SK-N-SH (cell line): ENCODE results near the gene STK16. TPM values are rescaled to one million over a fixed set of nuclear protein-coding genes. Genes with fewer than 3 reads are reported as not detected.
A peak's percentile ranks its signal among the peaks of the same experiment; 100 is the strongest.

Experiments
- CTCF ChIA-PET: fragments of 300-600, 350-600 bp; formaldehyde crosslinking; extraction: SDS; loops from one replicate; lab custom pipeline; 2021; lab: Yijun Ruan, JAX
- POLR2A ChIA-PET: fragments of 350-600 bp; sonication (Branson Sonifier 250); formaldehyde crosslinking; extraction: SDS; loops from one replicate; lab custom pipeline; 2020; ENCODE audit warnings: antibody characterized with exemption, inconsistent platforms; lab: Yijun Ruan, JAX
- DNase-seq: peaks from one replicate; pipeline ENCODE4 v3.0.0; 2012
- H2AFZ ChIP-seq: fragments of 200-600 bp; sonication (generic); 2 replicates; pipeline ENCODE4 v1.8.1; 2016; ENCODE audit warnings: antibody characterized with exemption, mild to moderate bottlenecking, low read depth
- H3F3A ChIP-seq: fragments of 200-600 bp; sonication (generic); replicated peaks from 2 replicates; pipeline ENCODE3; 2016; ENCODE audit warnings: antibody characterized with exemption, mild to moderate bottlenecking; ENCODE audit not compliant: insufficient read depth
- H3K27ac ChIP-seq, 2 experiments: fragments of 200-500 bp in 1 of 2; fragments of 200-600 bp in 1 of 2; sonication (Bioruptor generic) in 1 of 2; sonication (generic), shearing (Covaris generic) in 1 of 2; 2 replicates each; pipeline versions ENCODE4 v1.5.1 to v1.6.1; 2014 to 2016; ENCODE audit warnings: low read depth in 2 of 2, inconsistent platforms in 1 of 2, low read length in 1 of 2, mild to moderate bottlenecking in 1 of 2, mixed read lengths in 1 of 2
- H3K27me3 ChIP-seq: fragments of 200-600 bp; sonication (generic), shearing (Covaris generic); 2 replicates; pipeline ENCODE4 v1.6.1; 2016; ENCODE audit warnings: mixed run types; ENCODE audit not compliant: insufficient read depth
- H3K36me3 ChIP-seq, 2 experiments: fragments of 200-500 bp in 1 of 2; fragments of 200-600 bp in 1 of 2; sonication (Bioruptor generic) in 1 of 2; sonication (generic) in 1 of 2; replicated peaks in 1 of 2; 2 replicates each; pipeline versions ENCODE3 to v1.5.1; 2014 to 2016; ENCODE audit warnings: low read length in 1 of 2, mild to moderate bottlenecking in 1 of 2; ENCODE audit not compliant: insufficient read depth in 2 of 2, control insufficient read depth in 1 of 2
- H3K4me1 ChIP-seq, 2 experiments: fragments of 200-500 bp in 1 of 2; fragments of 200-600 bp in 1 of 2; sonication (Bioruptor generic) in 1 of 2; sonication (generic), shearing (Covaris generic) in 1 of 2; 2 replicates each; pipeline versions ENCODE4 v1.5.1 to v1.6.1; 2014 to 2016; ENCODE audit warnings: low read depth in 1 of 2, low read length in 1 of 2, mixed run types in 1 of 2; ENCODE audit not compliant: insufficient read depth in 2 of 2, control insufficient read depth in 1 of 2
- H3K4me2 ChIP-seq: fragments of 200-600 bp; sonication (generic), shearing (Covaris generic); 2 replicates; pipeline ENCODE4 v1.6.1; 2017; ENCODE audit warnings: mixed run types
- H3K4me3 ChIP-seq, 2 experiments: fragments of 200-500 bp in 1 of 2; fragments of 200-600 bp in 1 of 2; sonication (Bioruptor generic) in 1 of 2; sonication (generic), shearing (Covaris generic) in 1 of 2; 2 replicates each; pipeline versions ENCODE4 v1.5.1 to v1.8.1; 2014 to 2016; ENCODE audit warnings: low read depth in 2 of 2, inconsistent platforms in 1 of 2, low read length in 1 of 2, mild to moderate bottlenecking in 1 of 2, mixed read lengths in 1 of 2, moderate library complexity in 1 of 2
- H3K79me2 ChIP-seq: fragments of 200-600 bp; sonication (generic); 2 replicates; pipeline ENCODE4 v1.8.1; 2017; ENCODE audit warnings: mild to moderate bottlenecking; ENCODE audit not compliant: insufficient read depth
- H3K9ac ChIP-seq: fragments of 200-600 bp; sonication (generic); 2 replicates; pipeline ENCODE4 v1.6.1; 2017; ENCODE audit warnings: mixed run types
- H3K9me2 ChIP-seq: fragments of 200-600 bp; sonication (generic); 2 replicates; pipeline ENCODE4 v1.6.1; 2017; ENCODE audit warnings: mixed run types
- H3K9me3 ChIP-seq: fragments of 200-600 bp; sonication (generic); 2 replicates; pipeline ENCODE4 v1.6.1; 2017; ENCODE audit warnings: mixed run types, mild to moderate bottlenecking, moderate library complexity
- H4K20me1 ChIP-seq: fragments of 200-600 bp; sonication (generic); 2 replicates; pipeline ENCODE4 v1.6.1; 2017; ENCODE audit warnings: mild to moderate bottlenecking, mixed run types; ENCODE audit not compliant: insufficient read depth
- CHD2 ChIP-seq: fragments of 150-350 bp; IDR thresholded peaks from 2 replicates; pipeline ENCODE4 v1.6.1; 2018; ENCODE audit warnings: low read length; ENCODE audit not compliant: partially characterized antibody
- CTCF ChIP-seq: fragments of 200-600 bp; sonication (generic); IDR thresholded peaks from 2 replicates; pipeline ENCODE4 v1.6.1; 2017; ENCODE audit warnings: antibody characterized with exemption, mild to moderate bottlenecking, moderate library complexity
- ELF1 ChIP-seq: IDR thresholded peaks from 2 replicates; pipeline ENCODE4 v1.4.0; 2012
- EP300 ChIP-seq, 2 experiments: IDR thresholded peaks; 2 replicates each; pipeline versions ENCODE4 v1.4.0 to v1.6.1; 2012; ENCODE audit warnings: borderline replicate concordance in 1 of 2, low read depth in 1 of 2, low read length in 1 of 2
- EZH2phosphoT487 ChIP-seq: fragments of 200-600 bp; sonication (generic); IDR thresholded peaks from 2 replicates; pipeline ENCODE4 v1.6.1; 2017; ENCODE audit warnings: low read depth, mixed run types, mild to moderate bottlenecking, antibody characterized with exemption, moderate library complexity, borderline replicate concordance
- FOSL2 ChIP-seq: IDR thresholded peaks from 2 replicates; pipeline ENCODE4 v1.4.0; 2012; ENCODE audit warnings: low read depth, mild to moderate bottlenecking, moderate library complexity, borderline replicate concordance
- FOXJ3 ChIP-seq: sonication (generic); formaldehyde crosslinking; IDR thresholded peaks from 2 replicates; pipeline ENCODE4 v1.5.1; 2020; ENCODE audit warnings: mild to moderate bottlenecking, missing genetic modification reagents
- GATA2 ChIP-seq: sonication (generic); formaldehyde crosslinking; IDR thresholded peaks from 2 replicates; pipeline ENCODE4 v1.5.0; 2020; ENCODE audit warnings: mild to moderate bottlenecking, missing genetic modification reagents
- IRF3 ChIP-seq: fragments of 150-350 bp; IDR thresholded peaks from 2 replicates; pipeline ENCODE4 v1.6.1; 2016; ENCODE audit warnings: mild to moderate bottlenecking, low read depth, low read length
- JUND ChIP-seq: IDR thresholded peaks from 2 replicates; pipeline ENCODE4 v1.4.0; 2012
- MAX ChIP-seq: IDR thresholded peaks from 2 replicates; pipeline ENCODE4 v1.4.0; 2012; ENCODE audit warnings: low read depth
- MEF2A ChIP-seq: IDR thresholded peaks from 2 replicates; pipeline ENCODE4 v1.4.0; 2012; ENCODE audit warnings: low read depth, borderline replicate concordance
- MXI1 ChIP-seq: IDR thresholded peaks from 2 replicates; pipeline ENCODE4 v1.6.1; 2012; ENCODE audit warnings: mild to moderate bottlenecking, low read depth, low read length, improper control_type of control experiment
- NFIC ChIP-seq: IDR thresholded peaks from 2 replicates; pipeline ENCODE4 v1.4.0; 2012; ENCODE audit warnings: borderline replicate concordance
- NRF1 ChIP-seq: IDR thresholded peaks from 2 replicates; pipeline ENCODE4 v1.6.1; 2012; ENCODE audit warnings: low read depth, mild to moderate bottlenecking, low read length
- POLR2AphosphoS5 ChIP-seq: IDR thresholded peaks from 2 replicates; pipeline ENCODE4 v1.6.1; 2012; ENCODE audit warnings: low read depth, low read length
- RAD21 ChIP-seq: IDR thresholded peaks from 2 replicates; pipeline ENCODE4 v1.6.1; 2012; ENCODE audit warnings: mild to moderate bottlenecking, low read length
- RFX5 ChIP-seq: IDR thresholded peaks from 2 replicates; pipeline ENCODE4 v1.6.1; 2012; ENCODE audit warnings: mild to moderate bottlenecking, improper control_type of control experiment, low read length
- RXRA ChIP-seq: IDR thresholded peaks from 2 replicates; pipeline ENCODE4 v1.4.0; 2012; ENCODE audit warnings: low read depth, mild to moderate bottlenecking, borderline replicate concordance
- SIN3A ChIP-seq: IDR thresholded peaks from 2 replicates; pipeline ENCODE4 v1.6.1; 2012; ENCODE audit warnings: low read depth, mild to moderate bottlenecking, low read length, moderate library complexity, borderline replicate concordance
- SMC3 ChIP-seq: IDR thresholded peaks from 2 replicates; pipeline ENCODE4 v1.6.1; 2012; ENCODE audit warnings: low read depth, low read length, improper control_type of control experiment
- TAF1 ChIP-seq: IDR thresholded peaks from 2 replicates; pipeline ENCODE4 v1.6.1; 2012; ENCODE audit warnings: low read depth, mild to moderate bottlenecking, low read length, moderate library complexity, borderline replicate concordance
- TCF12 ChIP-seq: IDR thresholded peaks from 2 replicates; pipeline ENCODE4 v1.4.0; 2012
- TEAD4 ChIP-seq: IDR thresholded peaks from 2 replicates; pipeline ENCODE4 v1.4.0; 2012; ENCODE audit warnings: mild to moderate bottlenecking, borderline replicate concordance; ENCODE audit not compliant: insufficient read depth
- USF1 ChIP-seq: IDR thresholded peaks from 2 replicates; pipeline ENCODE4 v1.4.0; 2012; ENCODE audit warnings: low read depth, borderline replicate concordance
- USF2 ChIP-seq: fragments of 150-350 bp; IDR thresholded peaks from 2 replicates; pipeline ENCODE4 v1.6.1; 2017; ENCODE audit warnings: antibody characterized with exemption, low read length, low read depth, borderline replicate concordance
- YY1 ChIP-seq: IDR thresholded peaks from 2 replicates; pipeline ENCODE4 v1.4.0; 2012; ENCODE audit warnings: low read depth, mild to moderate bottlenecking
- WGBS: methylation state at CpG from one replicate; pipeline ENCODE4 v1.1.6; 2017; ENCODE audit warnings: low lambda C conversion rate; 5-methylcytosine and 5-hydroxymethylcytosine counted together
- polyA plus RNA-seq, 3 experiments: library from polyadenylated mRNA; depleted of rRNA; stranded (reverse); fragments of >200 nt; gene quantifications; 2 replicates each; pipeline ENCODE4 v1.2.3, GENCODE V29; 2012

STK16 gene
- polyA plus RNA-seq, 1 of the 3 experiments (the other 2 are of a cell fraction) = 57.6 TPM

- DNase-seq = peak; percentile 98
- Histone ChIP-seq H3K9ac (peak within 1 kb of the TSS; percentile 70), H2AFZ (peak within 1 kb of the TSS; percentile 56; the same call in 1 of the 2 replicates), H4K20me1 (no peaks in the 10 kb centered on the region), H3F3A (peaks cover 27% of the 10 kb centered on the region), H3K9me3 (no peaks in the 10 kb centered on the region), H3K4me1 (peaks cover 5 to 30% of the 10 kb centered on the region in 2 experiments; a peak in 3 of 4 replicates), H3K9me2 (no peaks in the 10 kb centered on the region), H3K4me3 (peak within 1 kb of the TSS; percentile 60 to 70), H3K4me2 (peak within 1 kb of the TSS; percentile 100), H3K79me2 (no peaks in the 10 kb centered on the region), H3K27me3 (no peaks in the 10 kb centered on the region), H3K36me3 (peaks cover 21 to 52% of the 10 kb centered on the region in 2 experiments), H3K27ac (peak within 1 kb of the TSS; percentile 87 to 99)
- POLR2A ChIA-PET = interaction anchor here (0.9 to 4.0 kb wide), 10 partner anchors 11 to 76 kb away, joined by 3 to 52 read pairs (median 6); partner anchors contain the start of genes ANKZF1, ATG9A, CNPPD1 and DNAJB2
- 53% methylated on average over 20 of the region's 71 CpGs for WGBS
- CTCF ChIA-PET = interaction anchor here (0.8 to 4.7 kb wide), 12 partner anchors 10 to 223 kb away, joined by 3 to 26 read pairs (median 4); partner anchors contain the start of genes ANKZF1, ATG9A, DNAJB2 and NHEJ1
- TF ChIP-seq MAX (peak; percentile 93), NRF1 (peak; percentile 46), RXRA (no peak), ELF1 (no peak), EP300 (IDR thresholded peaks at IDR 0.05; ENCODE audit: borderline replicate concordance in 1 of 2, low read depth in 1 of 2, low read length in 1 of 2) (no peak), MXI1 (peak; percentile 93), GATA2 (CRISPR knock-in tag) (no peak), POLR2AphosphoS5 (peak; percentile 77), RAD21 (no peak), TAF1 (peak; percentile 57; the same call in 1 of the 2 replicates), SIN3A (peak; percentile 67), RFX5 (no peak), USF2 (peak; percentile 87), CTCF (no peak), SMC3 (no peak), NFIC (no peak), MEF2A (no peak), TCF12 (no peak), TEAD4 (no peak), EZH2phosphoT487 (no peak), JUND (no peak), USF1 (peak; percentile 97), FOSL2 (no peak), YY1 (no peak), FOXJ3 (no peak), IRF3 (no peak), CHD2 (peak; percentile 45)
Observed at GRCh38 chr2:219218732-219219701, 26.3 kb upstream of the STK16 start, which contains the start of gene ABCB6. Gene ABCB6 (minus strand): TSS chr2:219218958. CDS start chr2:219218673, 285 bp downstream.
